Measurements from ENCODE around the gene RIPOR1. TPM values are rescaled to one million over a fixed set of nuclear protein-coding genes. Genes with fewer than 3 reads are reported as not detected.

RIPOR1 gene
- total RNA-seq, 1 donor from 2014 or later = 25.0 TPM

- DNase-seq (ENCODE audit: low read depth in 2 of 2) = no peak
Measured at GRCh38 chr16:67558859-67559258, 30.2 kb downstream of the RIPOR1 start.

DNA sequence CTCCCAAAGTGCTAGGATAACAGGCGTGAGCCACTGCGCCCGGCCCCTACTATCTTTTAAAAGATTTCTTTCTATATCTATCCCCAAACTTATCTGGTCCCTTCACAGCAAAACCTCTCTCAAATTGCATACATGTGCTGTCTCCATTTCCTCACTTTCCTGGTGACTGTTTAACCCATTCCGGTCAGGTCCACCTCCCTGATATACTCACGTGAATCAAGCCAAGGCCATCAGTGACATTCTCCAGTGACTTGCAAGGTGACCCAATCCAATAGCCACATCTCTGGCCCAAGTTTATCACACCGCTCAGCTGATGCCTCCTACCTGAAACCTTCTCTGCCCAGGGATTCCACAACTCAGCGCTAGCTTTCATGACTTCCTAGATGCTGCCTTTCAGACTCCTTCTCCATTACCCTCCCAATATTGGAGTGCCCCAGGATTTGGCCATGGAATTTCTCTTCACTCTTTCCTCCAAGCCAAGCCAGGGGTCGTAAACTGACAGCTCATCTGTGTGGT is 32.3 kb downstream of the RIPOR1 start:
- DNase-seq (ENCODE audit: low read depth in 2 of 2) = no peak

DNA sequence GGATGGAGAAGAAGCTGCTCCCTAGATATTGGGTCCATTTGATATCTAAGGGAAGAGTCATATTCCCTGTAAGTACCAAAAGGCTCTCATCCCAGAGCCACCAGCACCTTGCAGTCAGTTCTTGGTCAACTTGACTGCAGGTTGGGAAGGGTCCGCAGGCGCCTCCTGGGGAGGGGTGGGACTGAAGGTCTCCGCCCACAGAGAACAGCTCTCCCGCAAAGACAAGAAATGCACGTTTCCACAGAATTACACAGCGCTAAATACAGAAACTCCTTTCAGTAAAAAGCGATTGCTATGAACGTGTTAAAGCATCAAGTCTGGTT is 32.8 kb downstream of the RIPOR1 start:
- DNase-seq (ENCODE audit: low read depth in 2 of 2) = no peak

GRCh38 chr16:67561824-67562525 is 33.3 kb downstream of the RIPOR1 start:
- DNase-seq (ENCODE audit: low read depth in 2 of 2) = peak; percentile 88 to 98

- peak in 1 of 2 donors; percentile 89 for DNase-seq (ENCODE audit: low read depth in 2 of 2)
Measured at GRCh38 chr16:67562526-67562917, 33.9 kb downstream of the RIPOR1 start, which contains the start of gene CTCF. TSS of gene CTCF (plus strand) at chr16:67562526. CDS start at chr16:67610833, 48,307 bp downstream.

GRCh38 chr16:67562918-67563707 is 34.5 kb downstream of the RIPOR1 start:
- peak in 1 of 2 donors; percentile 75 for DNase-seq (ENCODE audit: low read depth in 2 of 2)

DNA sequence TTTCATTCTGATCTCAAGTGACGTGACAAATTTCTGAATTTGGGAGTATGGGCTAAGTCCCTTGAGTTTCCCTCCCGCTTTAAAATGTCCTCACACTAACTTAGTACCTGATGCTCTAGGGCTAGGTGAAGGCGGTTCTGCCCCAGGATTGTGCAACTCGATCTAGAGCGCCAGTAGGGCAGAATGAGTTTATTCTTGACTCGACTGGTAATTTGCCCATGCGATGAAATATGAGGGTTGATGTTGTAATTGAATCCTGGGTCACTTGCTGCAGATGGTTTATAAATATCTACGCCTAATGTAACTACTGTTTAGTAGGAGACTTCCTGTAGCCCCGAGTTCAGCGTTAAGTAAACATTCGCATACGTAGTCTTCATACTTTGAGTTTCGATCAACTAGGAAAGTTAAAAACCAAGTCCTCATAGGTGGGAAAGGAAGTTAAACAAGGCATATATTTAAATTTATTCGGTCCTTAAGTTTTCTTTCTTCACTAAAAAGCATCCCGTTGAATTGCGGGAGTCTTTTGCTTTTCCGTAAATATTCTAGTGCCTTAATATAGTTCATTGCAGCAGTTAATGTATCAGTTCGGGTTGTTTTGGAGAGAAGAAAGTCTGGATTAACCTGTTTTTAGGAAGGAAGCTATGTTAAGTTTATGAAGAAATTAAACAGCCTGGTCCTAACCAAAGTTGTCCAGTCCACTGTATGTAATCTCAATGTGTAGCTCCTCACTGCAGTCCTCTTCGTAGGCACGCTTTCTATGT is 35.3 kb downstream of the RIPOR1 start:
- peak in 1 of 2 donors; percentile 37 for DNase-seq (ENCODE audit: low read depth in 2 of 2)

DNA sequence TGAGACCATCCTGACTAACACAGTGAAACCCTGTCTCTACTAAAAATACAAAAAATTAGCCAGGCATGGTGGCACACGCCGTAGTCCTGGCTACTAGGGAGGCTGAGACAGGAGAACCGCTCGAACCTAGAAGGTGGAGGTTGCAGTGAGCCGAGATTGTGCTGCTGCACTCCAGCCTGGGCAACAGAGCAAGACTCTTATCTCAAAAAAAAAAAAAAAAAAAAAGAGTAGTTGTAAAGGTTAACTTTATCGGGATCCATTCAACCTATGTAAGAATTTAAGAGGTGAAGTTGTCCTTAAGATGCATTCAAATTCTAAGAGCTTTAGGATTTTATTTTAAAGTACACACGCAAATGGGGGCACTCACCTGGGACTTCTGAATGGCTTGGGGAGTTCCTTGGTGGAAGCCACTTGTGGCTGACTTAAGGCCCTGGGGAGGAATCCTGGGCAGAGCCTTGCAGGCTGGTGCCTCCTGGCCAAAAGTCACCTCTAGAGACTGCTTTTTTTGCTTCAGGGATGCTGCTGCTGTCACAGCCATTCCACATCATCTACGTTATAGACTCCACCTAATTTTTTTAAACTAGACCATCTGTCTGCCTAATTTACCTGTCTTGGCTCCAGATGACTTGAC is 37.0 kb downstream of the RIPOR1 start:
- DNase-seq (ENCODE audit: low read depth in 2 of 2) = no peak

DNA sequence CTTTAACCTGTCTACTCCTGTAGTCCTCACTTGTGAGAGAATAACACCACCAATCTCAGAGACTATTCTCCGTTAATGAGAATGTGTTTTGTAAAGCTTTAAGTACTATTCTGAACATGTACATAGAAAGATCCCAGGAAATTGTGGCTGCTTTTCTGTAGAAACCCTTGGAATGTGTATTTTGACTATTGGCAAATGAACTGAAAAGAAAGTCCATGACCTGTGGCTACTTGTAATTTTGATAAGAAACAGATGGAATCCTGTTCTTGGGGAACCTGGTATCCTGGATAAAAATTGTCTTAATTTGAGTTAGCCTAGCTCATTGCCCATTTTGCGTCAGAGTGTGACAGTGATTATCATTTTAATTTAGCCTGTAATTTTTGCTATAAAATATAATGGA is 42.8 kb downstream of the RIPOR1 start:
- no peak for DNase-seq (ENCODE audit: low read depth in 2 of 2)

- DNase-seq (ENCODE audit: low read depth in 2 of 2) = no peak
Measured at GRCh38 chr16:67571981-67572431, 43.4 kb downstream of the RIPOR1 start.

GRCh38 chr16:67579686-67580085 is 51.1 kb downstream of the RIPOR1 start:
- DNase-seq (ENCODE audit: low read depth in 2 of 2) = no peak

DNA sequence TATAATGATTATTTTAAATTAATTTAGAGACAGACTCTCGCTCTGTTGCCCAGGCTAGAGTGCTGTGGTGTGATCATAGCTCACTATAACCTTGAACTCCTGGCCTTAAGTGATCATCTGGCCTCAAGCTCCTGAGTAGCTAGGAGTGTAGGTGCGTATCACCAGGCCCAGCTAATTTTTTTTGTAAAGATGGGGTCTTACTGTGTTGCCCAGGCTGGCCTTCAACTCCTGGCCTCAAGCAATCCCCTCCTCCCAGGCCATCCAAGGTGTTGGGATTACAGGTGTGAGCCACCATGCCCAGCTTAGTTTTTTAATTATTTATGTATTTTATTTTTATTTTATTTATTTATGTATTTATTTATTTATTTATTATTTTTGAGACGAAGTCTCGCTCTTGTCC is 51.6 kb downstream of the RIPOR1 start:
- no peak for DNase-seq (ENCODE audit: low read depth in 2 of 2)

GRCh38 chr16:67593288-67593687 is 64.7 kb downstream of the RIPOR1 start:
- no peak for DNase-seq (ENCODE audit: low read depth in 2 of 2)

GRCh38 chr16:67593701-67594100 is 65.1 kb downstream of the RIPOR1 start:
- no peak for DNase-seq (ENCODE audit: low read depth in 2 of 2)

- peak; percentile 33 to 55 for DNase-seq (ENCODE audit: low read depth in 2 of 2)
Measured at GRCh38 chr16:67594256-67594915, 65.8 kb downstream of the RIPOR1 start.

DNA sequence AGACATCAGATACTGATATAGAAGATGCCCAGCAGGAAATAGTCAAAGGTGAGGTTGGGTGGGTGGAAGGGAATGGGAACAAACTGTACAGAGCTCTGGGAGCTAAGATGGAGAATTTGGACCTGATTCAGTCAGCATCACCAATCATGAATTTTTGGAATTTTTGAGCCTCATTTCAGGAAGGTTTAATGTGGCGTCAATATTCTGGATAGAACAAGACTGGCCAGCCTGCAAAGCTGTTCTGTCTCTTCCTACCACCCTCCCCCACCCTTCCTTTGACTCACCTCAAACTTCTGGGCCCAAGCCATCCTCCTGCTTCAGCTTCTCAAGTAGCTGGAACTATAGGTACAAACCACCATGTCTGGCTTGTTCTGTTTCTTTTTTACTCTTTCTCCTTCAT is 66.3 kb downstream of the RIPOR1 start:
- peak in 1 of 2 donors; percentile 29 for DNase-seq (ENCODE audit: low read depth in 2 of 2)

Other genes starting within 250 kb of the RIPOR1 start
- 9.2 and 11.6 TPM in 2 replicates for gene PLEKHG4, start 249.3 kb upstream of the RIPOR1 start, total RNA-seq
- gene KCTD19, start 202.1 kb upstream of the RIPOR1 start, total RNA-seq = under 0.01 TPM in 1 of 2 replicates, not detected in the other
- under 0.01 and 0.13 TPM in 2 replicates for gene LRRC36, start 202.0 kb upstream of the RIPOR1 start, total RNA-seq
- under 0.01 TPM in 2 replicates for gene TPPP3, start 135.3 kb upstream of the RIPOR1 start, total RNA-seq
- 3.1 and 6.4 TPM in 2 replicates for gene ZDHHC1, start 112.4 kb upstream of the RIPOR1 start, total RNA-seq
- gene HSD11B2, start 97.7 kb upstream of the RIPOR1 start, total RNA-seq = not detected in 2 replicates
- gene ATP6V0D1, start 47.7 kb upstream of the RIPOR1 start, total RNA-seq = 86.7 and 153 TPM in 2 replicates
- gene AGRP, start 45.3 kb upstream of the RIPOR1 start, total RNA-seq = not detected in 2 replicates
- gene CTCF, start 33.7 kb downstream of the RIPOR1 start, total RNA-seq = 22.6 and 26.8 TPM in 2 replicates
- 0.26 and 0.63 TPM in 2 replicates for gene CARMIL2, start 116.3 kb downstream of the RIPOR1 start, total RNA-seq
- gene ACD, start 131.4 kb downstream of the RIPOR1 start, total RNA-seq = 10.5 and 11.4 TPM in 2 replicates
- gene PARD6A, start 132.1 kb downstream of the RIPOR1 start, total RNA-seq = 2.0 and 2.3 TPM in 2 replicates
- gene ENKD1, start 137.9 kb downstream of the RIPOR1 start, total RNA-seq = 11.4 and 12.9 TPM in 2 replicates
- gene C16orf86, start 138.0 kb downstream of the RIPOR1 start, total RNA-seq = 3.2 and 3.3 TPM in 2 replicates
- gene GFOD2, start 190.5 kb downstream of the RIPOR1 start, total RNA-seq = 49.2 and 78.0 TPM in 2 replicates

All from dermis microvascular lymphatic vessel endothelial cell (primary cell).